SK-N-SH (cell line): ENCODE data around the gene ZNF358. TPM values are rescaled to one million over a fixed set of nuclear protein-coding genes. Genes with fewer than 3 reads are reported as not detected.

Experiments
- CTCF ChIA-PET: fragments of 300-600, 350-600 bp; formaldehyde crosslinking; extraction: SDS; loops from one replicate; lab custom pipeline; 2021; lab: Yijun Ruan, JAX
- POLR2A ChIA-PET: fragments of 350-600 bp; sonication (Branson Sonifier 250); formaldehyde crosslinking; extraction: SDS; loops from one replicate; lab custom pipeline; 2020; ENCODE audit warnings: antibody characterized with exemption, inconsistent platforms; lab: Yijun Ruan, JAX
- DNase-seq: peaks from one replicate; pipeline ENCODE4 v3.0.0; 2012
- H2AFZ ChIP-seq: fragments of 200-600 bp; sonication (generic); 2 replicates; pipeline ENCODE4 v1.8.1; 2016; ENCODE audit warnings: antibody characterized with exemption, mild to moderate bottlenecking, low read depth
- H3F3A ChIP-seq: fragments of 200-600 bp; sonication (generic); replicated peaks from 2 replicates; pipeline ENCODE3; 2016; ENCODE audit warnings: antibody characterized with exemption, mild to moderate bottlenecking; ENCODE audit not compliant: insufficient read depth
- H3K27ac ChIP-seq, 2 experiments: fragments of 200-500 bp in 1 of 2; fragments of 200-600 bp in 1 of 2; sonication (Bioruptor generic) in 1 of 2; sonication (generic), shearing (Covaris generic) in 1 of 2; 2 replicates each; pipeline versions ENCODE4 v1.5.1 to v1.6.1; 2014 to 2016; ENCODE audit warnings: low read depth in 2 of 2, inconsistent platforms in 1 of 2, low read length in 1 of 2, mild to moderate bottlenecking in 1 of 2, mixed read lengths in 1 of 2
- H3K27me3 ChIP-seq: fragments of 200-600 bp; sonication (generic), shearing (Covaris generic); 2 replicates; pipeline ENCODE4 v1.6.1; 2016; ENCODE audit warnings: mixed run types; ENCODE audit not compliant: insufficient read depth
- H3K36me3 ChIP-seq, 2 experiments: fragments of 200-500 bp in 1 of 2; fragments of 200-600 bp in 1 of 2; sonication (Bioruptor generic) in 1 of 2; sonication (generic) in 1 of 2; replicated peaks in 1 of 2; 2 replicates each; pipeline versions ENCODE3 to v1.5.1; 2014 to 2016; ENCODE audit warnings: low read length in 1 of 2, mild to moderate bottlenecking in 1 of 2; ENCODE audit not compliant: insufficient read depth in 2 of 2, control insufficient read depth in 1 of 2
- H3K4me1 ChIP-seq, 2 experiments: fragments of 200-500 bp in 1 of 2; fragments of 200-600 bp in 1 of 2; sonication (Bioruptor generic) in 1 of 2; sonication (generic), shearing (Covaris generic) in 1 of 2; 2 replicates each; pipeline versions ENCODE4 v1.5.1 to v1.6.1; 2014 to 2016; ENCODE audit warnings: low read depth in 1 of 2, low read length in 1 of 2, mixed run types in 1 of 2; ENCODE audit not compliant: insufficient read depth in 2 of 2, control insufficient read depth in 1 of 2
- H3K4me2 ChIP-seq: fragments of 200-600 bp; sonication (generic), shearing (Covaris generic); 2 replicates; pipeline ENCODE4 v1.6.1; 2017; ENCODE audit warnings: mixed run types
- H3K4me3 ChIP-seq, 2 experiments: fragments of 200-500 bp in 1 of 2; fragments of 200-600 bp in 1 of 2; sonication (Bioruptor generic) in 1 of 2; sonication (generic), shearing (Covaris generic) in 1 of 2; 2 replicates each; pipeline versions ENCODE4 v1.5.1 to v1.8.1; 2014 to 2016; ENCODE audit warnings: low read depth in 2 of 2, inconsistent platforms in 1 of 2, low read length in 1 of 2, mild to moderate bottlenecking in 1 of 2, mixed read lengths in 1 of 2, moderate library complexity in 1 of 2
- H3K79me2 ChIP-seq: fragments of 200-600 bp; sonication (generic); 2 replicates; pipeline ENCODE4 v1.8.1; 2017; ENCODE audit warnings: mild to moderate bottlenecking; ENCODE audit not compliant: insufficient read depth
- H3K9ac ChIP-seq: fragments of 200-600 bp; sonication (generic); 2 replicates; pipeline ENCODE4 v1.6.1; 2017; ENCODE audit warnings: mixed run types
- H3K9me2 ChIP-seq: fragments of 200-600 bp; sonication (generic); 2 replicates; pipeline ENCODE4 v1.6.1; 2017; ENCODE audit warnings: mixed run types
- H3K9me3 ChIP-seq: fragments of 200-600 bp; sonication (generic); 2 replicates; pipeline ENCODE4 v1.6.1; 2017; ENCODE audit warnings: mixed run types, mild to moderate bottlenecking, moderate library complexity
- H4K20me1 ChIP-seq: fragments of 200-600 bp; sonication (generic); 2 replicates; pipeline ENCODE4 v1.6.1; 2017; ENCODE audit warnings: mild to moderate bottlenecking, mixed run types; ENCODE audit not compliant: insufficient read depth
- CHD2 ChIP-seq: fragments of 150-350 bp; IDR thresholded peaks from 2 replicates; pipeline ENCODE4 v1.6.1; 2018; ENCODE audit warnings: low read length; ENCODE audit not compliant: partially characterized antibody
- ELF1 ChIP-seq: IDR thresholded peaks from 2 replicates; pipeline ENCODE4 v1.4.0; 2012
- EP300 ChIP-seq, 2 experiments: IDR thresholded peaks; 2 replicates each; pipeline versions ENCODE4 v1.4.0 to v1.6.1; 2012; ENCODE audit warnings: borderline replicate concordance in 1 of 2, low read depth in 1 of 2, low read length in 1 of 2
- EZH2phosphoT487 ChIP-seq: fragments of 200-600 bp; sonication (generic); IDR thresholded peaks from 2 replicates; pipeline ENCODE4 v1.6.1; 2017; ENCODE audit warnings: low read depth, mixed run types, mild to moderate bottlenecking, antibody characterized with exemption, moderate library complexity, borderline replicate concordance
- GABPA ChIP-seq: IDR thresholded peaks from 2 replicates; pipeline ENCODE4 v1.4.0; 2012; ENCODE audit warnings: low read depth, mild to moderate bottlenecking
- GATA2 ChIP-seq: sonication (generic); formaldehyde crosslinking; IDR thresholded peaks from 2 replicates; pipeline ENCODE4 v1.5.0; 2020; ENCODE audit warnings: mild to moderate bottlenecking, missing genetic modification reagents
- JUND ChIP-seq: IDR thresholded peaks from 2 replicates; pipeline ENCODE4 v1.4.0; 2012
- NFIC ChIP-seq: IDR thresholded peaks from 2 replicates; pipeline ENCODE4 v1.4.0; 2012; ENCODE audit warnings: borderline replicate concordance
- NRF1 ChIP-seq: IDR thresholded peaks from 2 replicates; pipeline ENCODE4 v1.6.1; 2012; ENCODE audit warnings: low read depth, mild to moderate bottlenecking, low read length
- POLR2AphosphoS5 ChIP-seq: IDR thresholded peaks from 2 replicates; pipeline ENCODE4 v1.6.1; 2012; ENCODE audit warnings: low read depth, low read length
- RAD21 ChIP-seq: IDR thresholded peaks from 2 replicates; pipeline ENCODE4 v1.6.1; 2012; ENCODE audit warnings: mild to moderate bottlenecking, low read length
- RFX5 ChIP-seq: IDR thresholded peaks from 2 replicates; pipeline ENCODE4 v1.6.1; 2012; ENCODE audit warnings: mild to moderate bottlenecking, improper control_type of control experiment, low read length
- RXRA ChIP-seq: IDR thresholded peaks from 2 replicates; pipeline ENCODE4 v1.4.0; 2012; ENCODE audit warnings: low read depth, mild to moderate bottlenecking, borderline replicate concordance
- SIN3A ChIP-seq: IDR thresholded peaks from 2 replicates; pipeline ENCODE4 v1.6.1; 2012; ENCODE audit warnings: low read depth, mild to moderate bottlenecking, low read length, moderate library complexity, borderline replicate concordance
- SMC3 ChIP-seq: IDR thresholded peaks from 2 replicates; pipeline ENCODE4 v1.6.1; 2012; ENCODE audit warnings: low read depth, low read length, improper control_type of control experiment
- TEAD4 ChIP-seq: IDR thresholded peaks from 2 replicates; pipeline ENCODE4 v1.4.0; 2012; ENCODE audit warnings: mild to moderate bottlenecking, borderline replicate concordance; ENCODE audit not compliant: insufficient read depth
- WGBS: methylation state at CpG from one replicate; pipeline ENCODE4 v1.1.6; 2017; ENCODE audit warnings: low lambda C conversion rate; 5-methylcytosine and 5-hydroxymethylcytosine counted together
- polyA plus RNA-seq, 3 experiments: library from polyadenylated mRNA; depleted of rRNA; stranded (reverse); fragments of >200 nt; gene quantifications; 2 replicates each; pipeline ENCODE4 v1.2.3, GENCODE V29; 2012
- TF ChIP-seq, protein P1 (sequence below): IDR thresholded peaks from 2 replicates; pipeline ENCODE4 v1.4.0; 2012; ENCODE audit warnings: low read depth, borderline replicate concordance
- TF ChIP-seq, protein P2 (sequence below): IDR thresholded peaks from 2 replicates; pipeline ENCODE4 v1.4.0; 2012; ENCODE audit warnings: low read depth
- TF ChIP-seq, protein P3 (sequence below): IDR thresholded peaks from 2 replicates; pipeline ENCODE4; 2012
- TF ChIP-seq, protein P4 (sequence below): fragments of 150-350 bp; IDR thresholded peaks from 2 replicates; pipeline ENCODE4 v1.6.1; 2016; ENCODE audit warnings: mild to moderate bottlenecking, low read depth, low read length

The ZNF358 gene
- polyA plus RNA-seq, 1 of the 3 experiments (the other 2 are of a cell fraction), result 49.3 TPM

DNA sequence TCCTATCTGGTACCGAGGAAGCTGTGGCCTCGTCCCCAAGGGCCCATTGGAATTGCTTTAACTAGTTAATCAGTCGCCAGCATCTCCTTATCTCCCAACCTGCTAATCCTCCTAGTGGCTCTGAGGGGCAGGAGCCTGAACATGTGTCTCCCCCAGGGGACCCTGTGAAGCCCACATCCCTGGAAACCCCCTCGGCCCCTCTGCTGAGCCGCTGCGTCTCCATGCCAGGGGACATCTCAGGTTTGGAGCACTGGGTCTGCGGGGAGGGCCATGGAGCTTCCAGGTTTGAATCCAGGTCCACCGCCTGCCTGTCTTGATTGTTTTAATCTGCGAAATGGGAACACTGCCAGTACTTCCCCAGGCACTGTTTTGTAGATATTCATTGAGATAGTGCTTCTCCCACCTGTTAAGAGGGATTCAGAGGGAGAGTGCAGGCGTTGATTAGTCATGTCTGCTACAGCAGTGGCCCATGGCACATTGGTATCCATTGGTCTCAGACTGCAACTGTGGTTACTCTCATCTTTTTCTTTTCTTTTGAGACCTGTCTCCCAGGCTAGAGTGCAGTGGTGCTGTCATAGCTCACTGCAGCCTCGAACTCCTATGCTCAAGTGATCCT lies 26.0 kb downstream of the ZNF358 start:
- CTCF ChIA-PET, result interaction anchor here (1.5 to 1.9 kb wide), 2 partner anchors 26 to 139 kb away, joined by 4 to 5 read pairs; partner anchors contain the start of gene TRAPPC5
- Histone ChIP-seq H3K27me3 (no peaks in the 10 kb centered on the region), H3K9ac (no peak overlapping the region), H4K20me1 (no peaks in the 10 kb centered on the region), H3K9me3 (no peaks in the 10 kb centered on the region), H3K36me3 (peaks cover 21 to 38% of the 10 kb centered on the region in 2 experiments), H2AFZ (no peak overlapping the region), H3K27ac (no peak overlapping the region), H3K79me2 (no peaks in the 10 kb centered on the region), H3K4me3 (no peak overlapping the region), H3K9me2 (no peaks in the 10 kb centered on the region), H3K4me1 (no peaks in the 10 kb centered on the region), H3K4me2 (no peak overlapping the region), H3F3A (no peaks in the 10 kb centered on the region)
- DNase-seq, result no peak
- TF ChIP-seq EZH2phosphoT487 (no peak), GATA2 (no peak), GABPA (no peak), RAD21 (no peak), RXRA (no peak), RFX5 (no peak), NRF1 (no peak), TEAD4 (no peak), EP300 (IDR thresholded peaks at IDR 0.05; ENCODE audit: borderline replicate concordance in 1 of 2, low read depth in 1 of 2, low read length in 1 of 2) (no peak), NFIC (no peak), SIN3A (no peak), CHD2 (no peak), SMC3 (no peak), JUND (no peak), POLR2AphosphoS5 (no peak), ELF1 (no peak)
- TF ChIP-seq, protein P1, sequence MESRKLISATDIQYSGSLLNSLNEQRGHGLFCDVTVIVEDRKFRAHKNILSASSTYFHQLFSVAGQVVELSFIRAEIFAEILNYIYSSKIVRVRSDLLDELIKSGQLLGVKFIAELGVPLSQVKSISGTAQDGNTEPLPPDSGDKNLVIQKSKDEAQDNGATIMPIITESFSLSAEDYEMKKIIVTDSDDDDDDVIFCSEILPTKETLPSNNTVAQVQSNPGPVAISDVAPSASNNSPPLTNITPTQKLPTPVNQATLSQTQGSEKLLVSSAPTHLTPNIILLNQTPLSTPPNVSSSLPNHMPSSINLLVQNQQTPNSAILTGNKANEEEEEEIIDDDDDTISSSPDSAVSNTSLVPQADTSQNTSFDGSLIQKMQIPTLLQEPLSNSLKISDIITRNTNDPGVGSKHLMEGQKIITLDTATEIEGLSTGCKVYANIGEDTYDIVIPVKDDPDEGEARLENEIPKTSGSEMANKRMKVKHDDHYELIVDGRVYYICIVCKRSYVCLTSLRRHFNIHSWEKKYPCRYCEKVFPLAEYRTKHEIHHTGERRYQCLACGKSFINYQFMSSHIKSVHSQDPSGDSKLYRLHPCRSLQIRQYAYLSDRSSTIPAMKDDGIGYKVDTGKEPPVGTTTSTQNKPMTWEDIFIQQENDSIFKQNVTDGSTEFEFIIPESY, result no peak
- TF ChIP-seq, protein P2, sequence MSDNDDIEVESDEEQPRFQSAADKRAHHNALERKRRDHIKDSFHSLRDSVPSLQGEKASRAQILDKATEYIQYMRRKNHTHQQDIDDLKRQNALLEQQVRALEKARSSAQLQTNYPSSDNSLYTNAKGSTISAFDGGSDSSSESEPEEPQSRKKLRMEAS, result no peak
- TF ChIP-seq, protein P3, sequence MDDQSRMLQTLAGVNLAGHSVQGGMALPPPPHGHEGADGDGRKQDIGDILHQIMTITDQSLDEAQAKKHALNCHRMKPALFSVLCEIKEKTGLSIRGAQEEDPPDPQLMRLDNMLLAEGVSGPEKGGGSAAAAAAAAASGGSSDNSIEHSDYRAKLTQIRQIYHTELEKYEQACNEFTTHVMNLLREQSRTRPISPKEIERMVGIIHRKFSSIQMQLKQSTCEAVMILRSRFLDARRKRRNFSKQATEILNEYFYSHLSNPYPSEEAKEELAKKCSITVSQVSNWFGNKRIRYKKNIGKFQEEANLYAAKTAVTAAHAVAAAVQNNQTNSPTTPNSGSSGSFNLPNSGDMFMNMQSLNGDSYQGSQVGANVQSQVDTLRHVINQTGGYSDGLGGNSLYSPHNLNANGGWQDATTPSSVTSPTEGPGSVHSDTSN, result no peak
- TF ChIP-seq, protein P4, sequence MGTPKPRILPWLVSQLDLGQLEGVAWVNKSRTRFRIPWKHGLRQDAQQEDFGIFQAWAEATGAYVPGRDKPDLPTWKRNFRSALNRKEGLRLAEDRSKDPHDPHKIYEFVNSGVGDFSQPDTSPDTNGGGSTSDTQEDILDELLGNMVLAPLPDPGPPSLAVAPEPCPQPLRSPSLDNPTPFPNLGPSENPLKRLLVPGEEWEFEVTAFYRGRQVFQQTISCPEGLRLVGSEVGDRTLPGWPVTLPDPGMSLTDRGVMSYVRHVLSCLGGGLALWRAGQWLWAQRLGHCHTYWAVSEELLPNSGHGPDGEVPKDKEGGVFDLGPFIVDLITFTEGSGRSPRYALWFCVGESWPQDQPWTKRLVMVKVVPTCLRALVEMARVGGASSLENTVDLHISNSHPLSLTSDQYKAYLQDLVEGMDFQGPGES, result no peak
- 93% methylated on average over 11 of the region's 11 CpGs for WGBS
- POLR2A ChIA-PET, result no interaction called here
